H1 (cell line): ENCODE measurements around the gene PRCD. TPM values are rescaled to one million over a fixed set of nuclear protein-coding genes. Genes with fewer than 3 reads are reported as not detected.

Experiments
- CTCF ChIA-PET: fragments of 300-600 bp; sonication (Branson Sonifier 250); formaldehyde crosslinking; loops from one replicate; lab custom pipeline; 2021; ENCODE audit not compliant: partially characterized antibody; lab: Charles Lee
- POLR2A ChIA-PET: fragments of 300-600 bp; sonication (Branson Sonifier 250); formaldehyde crosslinking; loops from one replicate; lab custom pipeline; 2021; ENCODE audit warnings: inconsistent platforms; ENCODE audit not compliant: partially characterized antibody; lab: Charles Lee
- DNase-seq, 2 experiments: peaks; one replicate each; pipeline versions ENCODE4 v3.0.0 to v3.0.0-alpha.2; 2010 to 2022; ENCODE audit warnings: low spot score in 2 of 2, low read depth in 1 of 2, mixed read lengths in 1 of 2
- FAIRE-seq: peaks from 2 replicates; lab custom pipeline; 2011; peaks lifted over from hg19 to GRCh38; lab: Jason Lieb, UNC
- H2AFZ ChIP-seq: 2 replicates; pipeline ENCODE4 v1.8.1; 2012; ENCODE audit warnings: low read length, inconsistent platforms
- H2AK5ac ChIP-seq: 2 replicates; pipeline ENCODE4 v1.6.1; 2013; ENCODE audit warnings: low read depth, low read length
- H2BK120ac ChIP-seq: replicated peaks from 2 replicates; pipeline ENCODE3; 2013; ENCODE audit warnings: low read depth, low read length, inconsistent platforms
- H2BK12ac ChIP-seq: 2 replicates; pipeline ENCODE4 v1.6.1; 2013; ENCODE audit warnings: low read depth, low read length
- H2BK15ac ChIP-seq: 2 replicates; pipeline ENCODE4 v1.6.1; 2013; ENCODE audit warnings: low read length
- H2BK20ac ChIP-seq: 2 replicates; pipeline ENCODE4 v1.6.1; 2013; ENCODE audit warnings: low read length
- H2BK5ac ChIP-seq: 2 replicates; pipeline ENCODE4 v1.6.1; 2013; ENCODE audit warnings: low read depth, low read length
- H3K14ac ChIP-seq: 2 replicates; pipeline ENCODE4 v1.6.1; 2013; ENCODE audit warnings: inconsistent platforms; ENCODE audit not compliant: insufficient read length
- H3K18ac ChIP-seq: 2 replicates; pipeline ENCODE4 v1.6.1; 2013; ENCODE audit warnings: low read length; ENCODE audit errors: extremely low read depth
- H3K23ac ChIP-seq: 2 replicates; pipeline ENCODE4 v1.6.1; 2013; ENCODE audit warnings: inconsistent platforms; ENCODE audit not compliant: insufficient read length
- H3K23me2 ChIP-seq: 2 replicates; pipeline ENCODE4 v1.6.1; 2013; ENCODE audit warnings: low read depth, low read length
- H3K27ac ChIP-seq: 2 replicates; pipeline ENCODE4 v1.6.1; 2011; ENCODE audit warnings: low read depth, low read length, inconsistent platforms
- H3K27me3 ChIP-seq, 4 experiments: replicated peaks in 1 of 4; 1 replicate in 1 of 4; 2 replicates in 3 of 4; pipeline versions ENCODE4 v1.6.1 to v1.8.1; 2011 to 2013; ENCODE audit warnings: low read length in 3 of 4, mild to moderate bottlenecking in 3 of 4, inconsistent platforms in 2 of 4, mixed read lengths in 2 of 4, moderate library complexity in 1 of 4; ENCODE audit not compliant: control insufficient read depth in 3 of 4, insufficient read depth in 3 of 4; ENCODE audit errors: extremely low read depth in 1 of 4
- H3K36me3 ChIP-seq, 4 experiments: 2 replicates each; pipeline versions ENCODE4 v1.6.1 to v1.8.1; 2011 to 2013; ENCODE audit warnings: mild to moderate bottlenecking in 4 of 4, low read length in 3 of 4, moderate library complexity in 2 of 4, control low read depth in 1 of 4, inconsistent platforms in 1 of 4; ENCODE audit not compliant: insufficient read depth in 4 of 4, control insufficient read depth in 2 of 4
- H3K4ac ChIP-seq: replicated peaks from 2 replicates; pipeline ENCODE3; 2013; ENCODE audit warnings: low read length, low read depth, mixed read lengths, inconsistent platforms; ENCODE audit not compliant: insufficient read length
- H3K4me1 ChIP-seq, 4 experiments: replicated peaks in 1 of 4; 1 replicate in 1 of 4; 2 replicates in 3 of 4; pipeline versions ENCODE4 v1.6.1 to v1.8.1; 2011 to 2013; ENCODE audit warnings: low read length in 3 of 4, inconsistent platforms in 2 of 4, mixed read lengths in 1 of 4; ENCODE audit not compliant: insufficient read depth in 4 of 4, control insufficient read depth in 3 of 4
- H3K4me2 ChIP-seq, 2 experiments: 2 replicates each; pipeline versions ENCODE4 v1.6.1 to v1.8.1; 2011 to 2013; ENCODE audit warnings: low read depth in 2 of 2, low read length in 2 of 2, control low read depth in 1 of 2, inconsistent platforms in 1 of 2, mild to moderate bottlenecking in 1 of 2; ENCODE audit not compliant: insufficient read depth in 1 of 2
- H3K4me3 ChIP-seq, 4 experiments: fragments of 200-600, 300-600 bp in 1 of 4; sonication (generic), shearing (Covaris generic), sonication (Bioruptor Twin) in 1 of 4; 2 replicates each; pipeline versions ENCODE4 v1.5.1 to v1.8.1; 2011 to 2016; ENCODE audit warnings: low read length in 4 of 4, low read depth in 3 of 4, control low read depth in 2 of 4, inconsistent platforms in 2 of 4, mild to moderate bottlenecking in 2 of 4, mixed read lengths in 1 of 4, moderate library complexity in 1 of 4; ENCODE audit not compliant: insufficient read depth in 2 of 4; ENCODE audit errors: extremely low read depth in 1 of 4
- H3K56ac ChIP-seq: replicated peaks from 2 replicates; pipeline ENCODE3; 2013; ENCODE audit warnings: low read depth, mild to moderate bottlenecking, mixed read lengths, low read length, inconsistent platforms; ENCODE audit not compliant: insufficient read length
- H3K79me1 ChIP-seq: 2 replicates; pipeline ENCODE4 v1.6.1; 2013; ENCODE audit warnings: low read depth, low read length, control low read depth
- H3K79me2 ChIP-seq, 2 experiments: 2 replicates each; pipeline versions ENCODE4 v1.6.1 to v1.8.1; 2012 to 2013; ENCODE audit warnings: low read length in 2 of 2, mild to moderate bottlenecking in 2 of 2, inconsistent platforms in 1 of 2; ENCODE audit not compliant: insufficient read depth in 2 of 2, control insufficient read depth in 1 of 2
- H3K9ac ChIP-seq, 4 experiments: replicated peaks in 1 of 4; 1 replicate in 1 of 4; 2 replicates in 3 of 4; pipeline versions ENCODE4 v1.6.1 to v1.8.1; 2011 to 2013; ENCODE audit warnings: low read depth in 3 of 4, low read length in 3 of 4, control low read depth in 2 of 4, mild to moderate bottlenecking in 2 of 4, moderate library complexity in 2 of 4, inconsistent platforms in 1 of 4; ENCODE audit errors: extremely low read depth in 1 of 4
- H3K9me3 ChIP-seq, 2 experiments: 2 replicates each; pipeline versions ENCODE4 v1.6.1 to v1.8.1; 2012 to 2013; ENCODE audit warnings: mild to moderate bottlenecking in 2 of 2, moderate library complexity in 2 of 2, control low read depth in 1 of 2, inconsistent platforms in 1 of 2, low read depth in 1 of 2, low read length in 1 of 2, mixed read lengths in 1 of 2; ENCODE audit not compliant: insufficient read depth in 2 of 2
- H4K20me1 ChIP-seq, 2 experiments: replicated peaks in 1 of 2; 2 replicates each; pipeline versions ENCODE3 to v1.8.1; 2011 to 2013; ENCODE audit warnings: inconsistent platforms in 2 of 2, low read length in 2 of 2, mild to moderate bottlenecking in 1 of 2; ENCODE audit not compliant: insufficient read depth in 2 of 2, control insufficient read depth in 1 of 2
- H4K5ac ChIP-seq: 2 replicates; pipeline ENCODE4 v1.6.1; 2013; ENCODE audit warnings: low read length, low read depth, mixed read lengths, inconsistent platforms; ENCODE audit not compliant: insufficient read length
- H4K8ac ChIP-seq: 2 replicates; pipeline ENCODE4 v1.8.0; 2013; ENCODE audit warnings: mild to moderate bottlenecking, moderate library complexity, low read length, inconsistent platforms; ENCODE audit not compliant: insufficient read depth; ENCODE audit errors: extremely low read depth
- H4K91ac ChIP-seq: replicated peaks from 2 replicates; pipeline ENCODE3; 2013; ENCODE audit warnings: low read length, mixed read lengths, inconsistent platforms; ENCODE audit not compliant: insufficient read length
- BRCA1 ChIP-seq: IDR thresholded peaks from 2 replicates; pipeline ENCODE4 v1.6.1; 2012; ENCODE audit warnings: low read depth, low read length, improper control_type of control experiment
- CHD2 ChIP-seq: IDR thresholded peaks from 2 replicates; pipeline ENCODE4 v1.6.1; 2012; ENCODE audit warnings: low read length, improper control_type of control experiment
- EP300 ChIP-seq, 2 experiments: IDR thresholded peaks; 1 replicate in 1 of 2; 2 replicates in 1 of 2; pipeline ENCODE4 v1.6.1; 2011 to 2012; ENCODE audit warnings: low read depth in 2 of 2, low read length in 2 of 2, mild to moderate bottlenecking in 2 of 2, borderline replicate concordance in 1 of 2, inconsistent platforms in 1 of 2, moderate library complexity in 1 of 2
- HDAC6 ChIP-seq: IDR thresholded peaks from one replicate; pipeline ENCODE4 v1.7.1; 2012; ENCODE audit warnings: low read depth, mild to moderate bottlenecking, inconsistent platforms, low read length, moderate library complexity
- PHF8 ChIP-seq: fragments of 200-600 bp; sonication (generic); conservative IDR thresholded peaks from 2 replicates; pipeline ENCODE4 v1.7.1; 2012; ENCODE audit warnings: low read depth, mild to moderate bottlenecking, inconsistent platforms, low read length, moderate library complexity
- RAD21 ChIP-seq, 2 experiments: IDR thresholded peaks in 1 of 2; conservative IDR thresholded peaks in 1 of 2; 2 replicates each; pipeline ENCODE4 v1.6.1; 2011; ENCODE audit warnings: low read depth in 2 of 2, low read length in 2 of 2, improper control_type of control experiment in 1 of 2, inconsistent platforms in 1 of 2, mild to moderate bottlenecking in 1 of 2, moderate library complexity in 1 of 2
- RNF2 ChIP-seq: fragments of 200-900, 300-1000 bp; sonication (generic); IDR thresholded peaks from 2 replicates; pipeline ENCODE4 v1.7.1; 2016; ENCODE audit warnings: borderline replicate concordance, low read depth, mild to moderate bottlenecking, antibody characterized with exemption, low read length; ENCODE audit not compliant: poor library complexity, severe bottlenecking; ENCODE audit errors: missing control alignments
- SRF ChIP-seq: IDR thresholded peaks from 2 replicates; pipeline ENCODE4 v1.6.1; 2011; ENCODE audit warnings: mild to moderate bottlenecking, low read depth, low read length, moderate library complexity
- TAF1 ChIP-seq: IDR thresholded peaks from 2 replicates; pipeline ENCODE4 v1.6.1; 2011; ENCODE audit warnings: mild to moderate bottlenecking, low read depth, low read length
- TEAD4 ChIP-seq: IDR thresholded peaks from 2 replicates; pipeline ENCODE4 v1.6.1; 2012; ENCODE audit warnings: low read depth, low read length, inconsistent platforms, mixed read lengths
- WGBS, 2 experiments: shearing (Covaris generic) in 1 of 2; methylation state at CpG; one replicate each; pipeline versions ENCODE4 v1.1.6 to v1.1.7; 2013 to 2015; ENCODE audit warnings: low lambda C conversion rate in 2 of 2, mixed read lengths in 2 of 2, inconsistent platforms in 1 of 2, low coverage in 1 of 2, missing lambda C conversion rate in 1 of 2; ENCODE audit not compliant: insufficient replicate concordance in 2 of 2, insufficient coverage in 1 of 2, insufficient read length in 1 of 2; ENCODE audit errors: extremely low coverage in 1 of 2, missing lambda C conversion rate in 1 of 2; 5-methylcytosine and 5-hydroxymethylcytosine counted together
- polyA plus RNA-seq, 7 experiments: library from polyadenylated mRNA; depleted of rRNA in 3 of 7; stranded (reverse) in 5 of 7; unstranded in 2 of 7; fragments of >200 nt in 5 of 7; fragments of 200-250 nt in 2 of 7; gene quantifications; 1 replicate in 5 of 7; 2 replicates in 1 of 7; 4 replicates in 1 of 7; pipeline versions ENCODE4 v1.2.1 to v1.2.3, GENCODE V29; 2011 to 2013; ENCODE audit warnings: missing spikeins in 2 of 7, mixed read lengths in 2 of 7
- total RNA-seq: library from RNA; stranded (reverse); fragmentation: NEBNext Ultra II Directional; extraction: Animal tissue kit (Norgen Biotek cat#: 25700); gene quantifications from 2 replicates; pipeline ENCODE4 v1.2.1, GENCODE V29; 2021
- TF ChIP-seq, protein P1 (sequence below): IDR thresholded peaks from 2 replicates; pipeline ENCODE4 v1.6.1; 2011; ENCODE audit warnings: low read length, improper control_type of control experiment

Gene PRCD
- total and polyA plus RNA-seq, 2 of the 8 experiments (the other 6 are each of a cell fraction or from before 2014, with no cell fraction given) = 0.77 to 2.1 TPM

- Histone ChIP-seq H3K79me1 (no peaks in the 10 kb centered on the region), H2BK120ac (no peak overlapping the region), H4K5ac (no peak overlapping the region), H2AK5ac (no peak overlapping the region), H3K23me2 (peaks cover 6% of the 10 kb centered on the region; the same call in 1 of the 2 replicates), H2BK12ac (no peak overlapping the region), H3K4me1 (peaks cover 4 to 23% (median 8%) of the 10 kb centered on the region in 4 experiments; a peak in 6 of 7 replicates), H3K23ac (no peak overlapping the region), H2BK5ac (no peak overlapping the region), H3K4me2 (no peak overlapping the region), H3K56ac (no peak overlapping the region), H3K79me2 (no peaks in the 10 kb centered on the region; a peak in 1 of 4 replicates), H3K18ac (no peak overlapping the region), H3K36me3 (no peaks in the 10 kb centered on the region), H4K8ac (no peak overlapping the region), H3K4ac (no peak overlapping the region), H3K9ac (no peak overlapping the region), H2BK15ac (no peak overlapping the region), H2AFZ (no peak overlapping the region), H4K20me1 (peaks cover 0 to 7% of the 10 kb centered on the region in 2 experiments), H3K27me3 (no peaks in the 10 kb centered on the region), H3K14ac (no peak overlapping the region), H3K4me3 (no peak overlapping the region), H4K91ac (no peak overlapping the region), H2BK20ac (no peak overlapping the region), H3K27ac (no peak overlapping the region), H3K9me3 (no peaks in the 10 kb centered on the region)
- CTCF ChIA-PET = interaction anchor here (0.9 to 5.2 kb wide), 7 partner anchors 8 to 114 kb away, joined by 3 to 39 read pairs (median 4); no protein-coding TSS in a partner anchor
- 83% methylated on average over 9 of the region's 9 CpGs; no CpG with 5 or more reads in 1 of the 2 experiments for WGBS, 2 experiments
- POLR2A ChIA-PET = interaction anchor here (0.7 to 2.1 kb wide), 5 partner anchors 8 to 19 kb away, joined by 3 to 8 read pairs (median 4); partner anchors contain the start of gene PRCD
- DNase-seq (no peak), FAIRE-seq (no peak)
- TF ChIP-seq PHF8 = no peak
- no peak for TF ChIP-seq TEAD4
- no peak for TF ChIP-seq EP300 (IDR thresholded peaks at IDR 0.05; ENCODE audit: borderline replicate concordance in 1 of 2, low read depth in 2 of 2, low read length in 2 of 2)
- TF ChIP-seq, protein P1, sequence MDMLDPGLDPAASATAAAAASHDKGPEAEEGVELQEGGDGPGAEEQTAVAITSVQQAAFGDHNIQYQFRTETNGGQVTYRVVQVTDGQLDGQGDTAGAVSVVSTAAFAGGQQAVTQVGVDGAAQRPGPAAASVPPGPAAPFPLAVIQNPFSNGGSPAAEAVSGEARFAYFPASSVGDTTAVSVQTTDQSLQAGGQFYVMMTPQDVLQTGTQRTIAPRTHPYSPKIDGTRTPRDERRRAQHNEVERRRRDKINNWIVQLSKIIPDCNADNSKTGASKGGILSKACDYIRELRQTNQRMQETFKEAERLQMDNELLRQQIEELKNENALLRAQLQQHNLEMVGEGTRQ = no peak
- no peak for TF ChIP-seq RNF2
- TF ChIP-seq TAF1 = no peak
- no peak for TF ChIP-seq SRF
- no peak for TF ChIP-seq HDAC6
- TF ChIP-seq CHD2 = no peak
- TF ChIP-seq RAD21 (IDR thresholded peaks at IDR 0.05 in 1 of 2, conservative IDR thresholded peaks at IDR 0.05 in 1 of 2; ENCODE audit: low read depth in 2 of 2, low read length in 2 of 2) = no peak
- TF ChIP-seq BRCA1 = no peak
Observed at GRCh38 chr17:76549215-76549518, 9.3 kb downstream of the PRCD start.
